Stimulated activated CD8-positive, alpha-beta memory T cell treated with anti-CD3 and anti-CD28 coated beads, Interleukin-7, amount 100 ng/mL, for 1 hour (primary cell): ENCODE data around the gene LAMA2.

ENCODE experiments used
- DNase-seq, 2 donors: peaks; one replicate each; pipeline ENCODE4 v3.0.0-alpha.2; 2020; ENCODE audit warnings: low read depth in 2 of 2

The LAMA2 gene

DNA sequence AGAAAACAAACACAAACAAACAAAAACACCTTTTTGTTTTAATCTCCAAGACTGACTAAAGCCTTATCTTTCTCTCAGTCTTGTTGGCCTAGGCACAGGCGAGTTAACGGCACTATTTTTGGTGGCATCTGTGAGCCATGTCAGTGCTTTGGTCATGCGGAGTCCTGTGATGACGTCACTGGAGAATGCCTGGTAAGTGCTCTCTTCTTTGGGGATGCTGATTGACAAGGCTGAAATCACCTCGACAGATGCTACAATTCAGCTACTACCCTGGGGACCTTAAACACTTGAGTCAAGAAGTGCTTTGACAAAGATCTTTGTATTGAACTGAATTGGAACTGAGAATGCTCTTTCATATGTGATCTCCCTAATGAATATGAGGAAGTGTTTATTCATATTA lies 384.1 kb downstream of the LAMA2 start:
- DNase-seq: no peak

DNA sequence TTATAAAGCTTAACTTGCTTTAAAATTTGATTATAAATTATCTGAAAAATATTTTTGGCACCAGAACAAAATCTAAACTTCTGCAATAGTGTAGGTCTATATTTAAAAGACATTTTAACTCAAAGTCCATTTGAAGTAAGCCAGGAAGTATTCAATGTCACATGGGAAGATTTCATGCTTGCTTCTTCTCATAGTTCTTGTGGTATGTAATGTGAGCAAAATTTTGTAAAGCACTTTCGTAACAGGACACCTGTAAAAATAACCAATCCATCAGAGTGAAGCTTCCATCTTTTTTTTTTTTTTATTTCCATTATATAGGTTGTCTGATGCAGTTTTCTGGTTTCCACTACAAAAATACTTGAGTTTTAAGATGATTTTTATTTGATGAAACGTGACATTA lies 386.1 kb downstream of the LAMA2 start:
- DNase-seq: no peak

DNA sequence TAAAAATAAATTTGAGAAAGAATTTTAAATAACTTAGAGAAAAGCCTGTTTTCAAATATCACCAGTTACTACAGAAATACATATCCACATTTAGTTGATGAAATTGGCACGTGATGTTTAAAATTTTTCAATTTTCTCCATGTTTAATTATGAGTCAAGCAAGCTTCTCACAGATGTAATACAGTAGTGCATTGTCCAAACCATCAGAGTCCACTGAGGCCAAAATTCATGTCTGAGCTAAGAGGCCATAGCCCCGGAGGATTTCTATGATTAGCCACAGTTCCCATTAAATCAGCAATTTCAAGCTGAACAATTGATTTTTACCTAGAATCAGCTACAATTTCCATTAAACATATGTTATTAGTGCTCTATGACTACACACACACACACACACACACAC lies 387.0 kb downstream of the LAMA2 start:
- no peak for DNase-seq

DNA sequence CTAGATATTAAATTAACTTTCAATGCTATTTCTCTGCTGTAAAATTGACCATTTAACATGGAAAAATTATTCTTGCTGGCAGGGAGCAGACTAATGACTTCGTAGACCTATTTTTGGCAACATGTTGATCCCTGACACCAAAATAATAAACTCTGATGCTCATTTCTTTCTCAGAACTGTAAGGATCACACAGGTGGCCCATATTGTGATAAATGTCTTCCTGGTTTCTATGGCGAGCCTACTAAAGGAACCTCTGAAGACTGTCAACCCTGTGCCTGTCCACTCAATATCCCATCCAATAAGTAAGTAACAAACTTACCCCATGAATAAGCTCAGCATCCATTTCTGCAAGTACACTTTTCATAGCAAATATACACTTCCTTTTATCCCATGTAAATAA lies 387.5 kb downstream of the LAMA2 start:
- DNase-seq: no peak

DNA sequence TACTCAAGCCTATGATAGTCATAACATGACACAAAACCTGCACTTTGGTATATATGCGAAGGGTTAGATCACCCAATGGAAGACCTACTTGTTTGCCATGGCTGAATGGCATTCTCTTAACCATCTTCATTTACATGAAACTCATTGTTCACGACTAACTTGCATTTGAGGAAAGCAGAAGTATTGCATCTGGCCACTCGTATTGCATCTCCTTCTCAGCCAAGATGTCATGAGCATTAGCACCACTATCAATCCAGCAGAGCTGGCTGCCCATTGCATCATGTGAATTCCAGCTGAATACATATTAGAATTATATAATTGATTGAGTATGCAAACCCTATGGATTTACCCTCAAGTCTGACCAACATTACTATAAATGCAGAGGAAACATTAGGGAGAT lies 390.2 kb downstream of the LAMA2 start:
- no peak for DNase-seq

DNA sequence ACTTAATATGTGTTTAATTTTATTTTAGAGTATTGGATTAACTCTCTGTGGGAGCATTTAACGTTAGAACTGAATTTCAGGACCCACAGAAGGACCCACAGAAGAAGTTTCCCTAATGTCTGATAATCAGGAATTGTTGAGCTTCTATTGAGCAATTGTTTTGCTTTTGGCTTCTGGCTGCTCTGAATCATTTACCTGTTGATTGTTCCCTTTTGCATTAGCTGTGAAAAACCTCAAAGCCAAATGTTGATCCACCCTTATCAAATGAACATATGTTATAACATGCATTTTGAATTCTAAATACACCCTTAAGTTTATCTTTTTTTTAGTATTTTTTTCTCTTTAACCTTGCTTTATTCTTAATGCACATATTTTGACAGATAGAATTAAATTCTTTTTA lies 393.5 kb downstream of the LAMA2 start:
- DNase-seq: no peak

DNA sequence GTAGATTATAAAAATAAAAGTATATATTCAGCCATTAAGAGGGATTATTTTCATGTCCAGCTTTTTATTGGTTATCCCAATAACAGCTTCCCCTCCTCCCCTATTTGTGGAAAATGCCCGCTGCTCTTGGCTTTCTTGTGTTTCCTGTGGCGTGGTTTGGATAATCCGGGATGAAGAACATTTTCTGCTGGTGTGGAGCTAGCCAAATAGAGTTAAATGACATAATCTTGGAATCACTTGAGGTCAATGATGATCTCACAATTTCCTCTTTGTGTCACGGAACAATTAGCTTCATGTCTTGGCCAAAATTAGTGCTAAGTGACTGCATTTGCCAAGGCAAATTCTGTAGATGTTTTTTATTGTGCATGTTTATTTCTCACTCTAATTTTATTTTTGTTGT lies 394.0 kb downstream of the LAMA2 start:
- no peak for DNase-seq

DNA sequence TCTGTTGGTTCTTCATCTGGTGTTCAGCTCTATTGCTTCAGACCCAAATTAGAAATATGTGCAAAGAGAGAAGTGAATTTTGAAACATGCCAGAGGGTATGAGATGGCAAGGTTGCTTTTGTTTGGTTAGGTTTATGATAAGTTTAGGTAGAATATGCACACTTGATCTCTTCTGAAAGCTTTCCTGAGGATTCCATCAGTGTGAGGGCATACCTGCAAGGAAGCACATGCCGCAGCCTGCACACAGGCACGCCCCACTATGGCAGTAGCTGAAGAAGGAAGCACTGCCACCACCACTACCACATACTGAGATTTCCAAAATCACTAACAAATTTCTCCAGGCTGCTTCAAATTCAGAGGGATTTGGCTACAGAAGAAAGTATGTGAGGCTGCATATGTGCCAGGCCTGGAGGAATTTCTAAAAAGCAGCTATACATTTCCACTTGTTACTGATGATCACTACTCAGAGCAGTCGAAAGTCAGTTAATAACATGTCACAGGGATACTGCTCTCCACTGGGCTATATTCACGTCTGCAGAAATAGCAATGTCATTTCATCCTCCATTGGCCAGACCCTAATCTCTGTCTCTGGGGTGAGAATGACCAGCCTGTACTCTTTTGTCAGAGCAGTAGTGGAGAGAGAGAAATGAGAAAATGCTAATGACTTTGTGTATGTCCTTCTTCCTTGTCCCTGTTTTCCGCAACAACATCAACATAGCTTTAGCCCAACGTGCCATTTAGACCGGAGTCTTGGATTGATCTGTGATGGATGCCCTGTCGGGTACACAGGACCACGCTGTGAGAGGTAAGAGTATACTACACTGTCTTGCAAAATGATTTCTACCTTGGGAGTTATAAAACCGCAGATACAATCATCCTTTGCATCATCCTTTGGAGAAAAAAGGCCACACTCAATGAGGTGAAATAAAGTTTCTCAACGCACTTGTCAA lies 396.7 kb downstream of the LAMA2 start:
- no peak for DNase-seq

DNA sequence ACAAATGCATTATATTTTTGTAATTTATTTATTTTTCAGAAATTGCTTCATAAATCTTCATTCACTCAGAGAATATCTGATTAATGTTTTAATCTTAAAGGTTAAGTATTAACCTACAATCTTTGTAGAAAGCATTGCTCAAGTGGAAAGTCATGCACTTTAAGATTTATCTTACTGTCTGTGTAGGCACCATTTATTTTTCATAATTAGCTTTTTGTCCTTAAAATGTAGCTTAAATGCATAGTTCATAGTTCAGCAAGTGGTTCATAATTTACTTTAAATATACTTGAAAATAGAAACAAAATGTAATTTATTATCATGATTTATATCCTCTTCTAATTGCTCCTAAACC lies 397.3 kb downstream of the LAMA2 start:
- DNase-seq: no peak

DNA sequence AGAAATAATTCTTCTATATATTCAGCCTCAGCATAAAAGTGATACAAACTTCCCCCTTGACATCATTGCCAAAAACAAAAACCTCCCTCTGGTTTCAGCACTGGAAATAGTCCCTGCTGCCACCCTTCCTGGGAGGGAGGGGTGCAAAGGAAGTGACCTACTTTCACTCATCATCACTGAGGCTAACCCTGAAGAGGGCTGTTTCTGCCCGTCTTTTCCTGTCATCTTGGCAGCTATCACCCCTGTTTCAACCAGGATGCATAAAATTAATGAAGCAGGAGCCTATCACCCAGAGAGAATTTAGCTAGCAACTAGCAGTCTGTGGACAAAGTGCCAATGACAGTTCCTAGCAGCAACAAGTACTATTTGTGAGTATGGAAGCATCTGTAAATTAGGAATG lies 397.8 kb downstream of the LAMA2 start:
- DNase-seq: peak; percentile 5 to 8

DNA sequence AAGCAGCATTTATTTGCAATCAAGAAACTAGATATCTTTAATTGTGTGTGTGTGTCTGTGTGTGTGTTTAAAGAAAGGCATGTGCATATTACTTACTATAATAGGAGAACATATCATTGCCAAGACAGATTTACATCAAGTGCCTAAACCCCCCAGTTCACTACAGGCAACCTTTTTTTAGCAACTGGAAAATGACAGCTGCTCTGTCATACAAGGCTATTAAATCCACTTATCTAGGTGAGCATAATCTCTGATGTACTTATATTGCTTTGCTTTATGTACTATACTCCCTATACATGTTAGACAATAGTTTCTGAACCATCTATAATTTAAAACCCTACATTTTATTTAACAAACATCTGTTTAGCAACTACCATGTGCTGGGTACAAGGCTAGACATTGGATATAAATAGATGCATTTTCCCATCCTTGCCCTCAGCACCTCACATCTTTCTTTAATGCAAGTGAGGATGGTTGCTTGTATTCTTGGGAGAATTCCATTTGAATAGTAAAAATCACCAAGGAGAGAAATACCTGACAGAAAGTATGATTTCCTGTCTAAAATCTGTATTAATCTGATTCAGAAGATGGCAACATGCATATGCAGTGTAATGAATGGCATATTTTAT lies 398.3 kb downstream of the LAMA2 start:
- DNase-seq: no peak

DNA sequence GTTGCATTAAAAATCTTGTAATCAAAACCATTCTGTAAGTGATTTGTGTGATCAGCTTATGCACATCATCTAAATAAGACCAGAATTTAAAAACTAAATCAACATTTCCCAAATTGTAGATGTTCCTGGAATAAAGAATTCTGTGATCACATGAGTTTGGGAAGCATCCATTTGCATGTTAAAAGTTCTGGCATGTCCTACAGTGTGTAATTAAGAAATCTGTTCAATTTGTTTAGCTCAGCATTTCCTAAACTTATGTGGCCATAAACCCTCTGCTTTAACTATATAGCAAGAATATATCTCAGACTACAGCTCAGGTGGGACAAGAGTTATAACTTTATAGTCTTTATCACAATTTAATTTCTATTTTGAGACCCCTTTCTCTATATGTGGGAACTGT lies 399.1 kb downstream of the LAMA2 start:
- DNase-seq: no peak

DNA sequence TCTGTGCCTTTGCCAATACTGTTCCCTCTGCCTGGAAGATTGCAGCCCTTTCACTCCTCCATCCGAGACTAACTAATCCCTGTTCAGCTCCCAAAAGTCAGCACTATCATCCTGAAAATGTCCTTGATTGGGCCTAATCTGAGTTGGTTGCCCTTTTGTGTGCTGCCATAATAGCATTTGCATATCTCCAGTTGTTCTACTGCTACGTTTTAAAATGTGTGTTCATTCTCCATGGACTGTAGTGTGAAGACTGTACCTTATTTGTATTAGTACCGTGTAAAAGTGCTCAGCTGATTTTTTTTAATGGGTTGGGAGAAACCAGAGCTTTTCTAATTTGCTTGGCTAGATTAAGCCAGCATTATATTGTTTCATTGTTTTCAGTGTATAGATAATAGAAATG lies 401.3 kb downstream of the LAMA2 start:
- DNase-seq: no peak

DNA sequence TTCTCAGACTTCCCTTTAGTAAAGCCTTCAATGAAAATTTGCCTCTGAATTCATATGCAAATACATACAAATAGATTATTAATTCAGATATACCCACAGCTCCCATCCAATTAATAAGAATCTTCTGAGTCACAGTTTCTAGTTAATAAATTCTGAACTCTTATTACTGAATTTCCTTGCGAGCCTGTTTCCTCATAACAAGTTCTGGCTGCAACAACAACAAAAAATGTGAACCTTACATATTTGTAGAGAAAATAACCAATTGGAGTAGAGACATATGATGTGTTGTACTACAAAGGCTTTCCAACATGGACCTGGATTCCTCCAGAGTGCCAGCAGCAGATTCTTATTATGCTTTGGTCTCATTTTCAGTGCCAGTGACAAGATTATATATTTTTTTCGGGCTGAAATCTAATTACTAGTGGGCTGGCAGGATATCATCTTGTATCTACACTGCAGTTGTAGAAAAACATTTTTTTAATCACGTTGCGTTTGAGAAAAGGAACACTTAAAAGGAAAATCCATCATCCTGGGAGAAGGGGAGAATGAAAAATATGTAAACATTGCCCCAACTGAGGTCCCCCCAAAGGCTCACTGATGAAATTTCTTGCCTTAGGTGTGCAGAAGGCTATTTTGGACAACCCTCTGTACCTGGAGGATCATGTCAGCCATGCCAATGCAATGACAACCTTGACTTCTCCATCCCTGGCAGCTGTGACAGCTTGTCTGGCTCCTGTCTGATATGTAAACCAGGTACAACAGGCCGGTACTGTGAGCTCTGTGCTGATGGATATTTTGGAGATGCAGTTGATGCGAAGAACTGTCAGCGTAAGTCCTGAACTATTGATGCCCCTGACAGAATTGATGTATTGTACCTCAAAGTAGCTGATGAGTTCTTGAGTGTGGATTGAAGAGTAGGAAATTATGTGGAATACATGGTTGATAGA lies 404.6 kb downstream of the LAMA2 start:
- no peak for DNase-seq

DNA sequence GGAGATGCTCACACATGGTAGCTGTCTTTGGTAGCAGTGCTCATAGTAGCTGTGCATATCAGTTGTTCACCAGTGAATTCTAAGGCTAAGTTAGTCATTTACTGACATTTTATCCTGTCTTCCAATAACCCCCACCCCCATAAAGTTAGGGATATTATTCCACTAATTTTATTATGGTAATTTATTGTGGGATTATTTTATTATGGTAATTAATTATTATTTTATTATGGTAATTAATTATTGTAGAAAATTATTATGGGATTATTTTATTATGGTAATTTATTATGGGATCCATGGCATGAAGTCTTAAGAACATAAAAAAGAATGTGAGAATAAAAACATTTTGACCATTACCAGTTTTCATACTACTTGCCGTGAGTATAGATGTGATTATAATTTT lies 406.5 kb downstream of the LAMA2 start:
- DNase-seq: no peak

DNA sequence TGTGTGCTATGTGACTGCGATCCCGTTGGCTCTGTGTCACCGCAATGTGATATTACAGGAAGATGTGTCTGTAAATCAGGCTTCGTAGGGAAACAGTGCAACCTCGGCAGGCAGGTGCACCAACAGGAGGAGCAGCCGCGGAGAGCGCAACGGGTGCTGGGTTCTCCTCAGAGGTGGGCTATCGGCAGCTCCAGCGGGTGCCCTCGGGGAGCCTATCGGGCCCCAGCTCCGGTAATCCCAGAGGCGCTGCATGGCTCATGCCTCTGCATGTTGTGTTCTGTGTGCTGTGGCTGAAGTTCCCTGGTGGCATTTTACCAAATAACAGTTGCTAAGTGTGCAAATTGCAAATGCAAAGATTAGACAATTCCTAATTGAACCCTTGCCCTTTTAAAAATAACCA lies 409.9 kb downstream of the LAMA2 start:
- DNase-seq: no peak

DNA sequence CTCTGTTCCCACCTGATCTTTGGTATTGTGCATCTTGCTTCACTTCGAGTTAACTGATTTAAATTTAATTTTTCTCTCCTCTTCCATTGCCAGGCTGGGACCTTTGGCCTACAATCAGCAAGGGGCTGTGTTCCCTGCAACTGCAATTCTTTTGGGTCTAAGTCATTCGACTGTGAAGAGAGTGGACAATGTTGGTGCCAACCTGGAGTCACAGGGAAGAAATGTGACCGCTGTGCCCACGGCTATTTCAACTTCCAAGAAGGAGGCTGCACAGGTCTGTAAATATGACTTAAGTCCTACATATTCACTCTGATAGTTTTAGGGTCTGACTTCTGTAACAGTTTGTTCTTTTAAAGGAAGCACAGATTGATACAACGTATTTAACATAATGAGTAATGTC lies 414.7 kb downstream of the LAMA2 start:
- no peak for DNase-seq

DNA sequence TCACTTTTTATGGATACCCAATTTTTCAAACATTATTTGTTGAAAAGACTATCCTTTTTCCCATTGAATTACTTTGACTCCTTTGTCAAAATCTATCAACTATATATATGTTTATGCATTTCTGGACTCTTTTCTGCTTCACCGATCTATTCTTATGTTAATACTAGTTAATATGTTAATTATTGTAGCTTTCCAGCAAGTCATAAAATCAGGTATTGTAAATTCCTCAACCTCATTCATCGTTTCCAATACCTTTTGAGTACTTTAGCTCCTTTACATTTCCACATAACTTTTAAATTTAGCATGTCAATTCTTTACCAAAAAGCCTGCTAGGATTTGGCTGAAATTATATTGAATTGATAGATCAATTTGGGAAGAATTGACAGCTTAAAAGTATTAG lies 419.7 kb downstream of the LAMA2 start:
- DNase-seq: no peak

DNA sequence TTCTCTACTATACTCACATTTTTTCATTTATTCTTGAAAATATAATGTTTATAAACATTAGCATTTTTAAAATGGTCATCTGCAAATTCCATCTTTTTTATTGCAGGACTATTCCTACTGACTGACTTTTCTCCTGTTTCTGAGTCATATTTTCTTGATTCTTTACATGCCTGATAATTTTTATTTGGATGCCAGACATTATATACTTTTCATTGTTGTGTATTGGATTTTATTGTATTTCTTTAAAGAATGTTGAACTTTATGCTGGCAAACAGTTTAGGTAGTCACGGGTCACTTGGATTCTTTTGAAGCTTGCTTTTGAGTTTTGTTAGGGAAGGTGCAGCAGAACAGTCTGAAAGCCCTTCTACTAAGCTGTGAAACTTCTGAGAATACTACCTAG lies 423.9 kb downstream of the LAMA2 start:
- no peak for DNase-seq

DNA sequence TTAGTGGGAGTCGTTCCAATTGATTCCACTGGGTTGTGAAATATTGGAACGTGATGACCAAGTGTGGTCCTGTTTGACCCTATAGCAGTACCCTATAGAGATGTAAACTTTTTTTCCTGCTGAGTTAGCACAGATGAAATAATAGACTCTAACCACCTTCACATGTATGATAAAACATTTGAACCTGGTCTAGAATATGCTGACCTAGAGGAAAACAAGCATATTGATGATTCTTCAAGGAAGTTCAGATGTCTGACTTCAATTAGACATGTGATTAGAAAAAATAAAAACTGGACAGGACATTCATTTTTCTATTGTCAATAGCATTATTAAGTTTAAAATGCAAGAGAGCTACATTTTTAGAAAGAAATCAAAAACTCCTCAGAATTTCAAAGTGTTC lies 424.9 kb downstream of the LAMA2 start:
- no peak for DNase-seq

DNA sequence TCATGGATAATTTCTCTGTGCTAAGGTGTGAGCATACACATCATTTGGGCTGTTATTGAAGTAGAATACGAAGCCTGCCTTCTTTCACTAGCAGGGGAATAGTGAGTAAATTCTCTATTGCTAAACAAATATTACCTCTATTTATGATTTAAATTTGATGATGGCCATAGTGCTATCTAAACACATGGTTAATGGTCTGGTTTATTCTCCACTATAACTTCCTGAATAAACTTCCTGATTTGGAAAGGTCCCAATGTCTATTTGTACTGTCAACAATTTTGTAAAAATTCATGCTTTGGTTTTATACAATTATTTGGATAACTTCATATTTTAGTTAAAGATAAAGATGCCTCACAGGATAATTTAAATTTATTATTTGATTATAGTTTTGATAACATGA lies 426.2 kb downstream of the LAMA2 start:
- DNase-seq: no peak

DNA sequence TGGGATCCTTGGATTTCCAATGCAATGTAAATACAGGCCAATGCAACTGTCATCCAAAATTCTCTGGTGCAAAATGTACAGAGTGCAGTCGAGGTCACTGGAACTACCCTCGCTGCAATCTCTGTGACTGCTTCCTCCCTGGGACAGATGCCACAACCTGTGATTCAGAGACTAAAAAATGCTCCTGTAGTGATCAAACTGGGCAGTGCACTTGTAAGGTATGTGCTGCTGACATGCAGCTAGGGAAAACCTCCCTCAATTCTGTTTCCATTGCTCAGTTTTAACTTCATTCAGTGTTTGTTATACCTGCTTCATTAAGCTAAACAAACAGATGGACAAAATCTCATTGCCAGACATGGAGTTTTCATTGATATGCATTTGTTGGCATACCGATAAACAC lies 429.9 kb downstream of the LAMA2 start:
- no peak for DNase-seq
